Panc1 (cell line): ENCODE results near the gene C1QTNF2.

Source experiments
- POLR2AphosphoS5 ChIP-seq: IDR thresholded peaks from 2 replicates; pipeline ENCODE4 v1.6.1; 2012; ENCODE audit warnings: mild to moderate bottlenecking, low read depth, low read length, moderate library complexity
- SIN3A ChIP-seq: IDR thresholded peaks from 2 replicates; pipeline ENCODE4 v1.6.1; 2012; ENCODE audit warnings: low read depth, mild to moderate bottlenecking, low read length, moderate library complexity, borderline replicate concordance; ENCODE audit not compliant: insufficient read depth
- TCF7L2 ChIP-seq: IDR thresholded peaks from 2 replicates; pipeline ENCODE4 v1.6.1; 2011; ENCODE audit warnings: mild to moderate bottlenecking, low read depth, low read length, inconsistent platforms
- TF ChIP-seq, protein P1 (sequence below): fragments of 450-650 bp; IDR thresholded peaks from 2 replicates; pipeline ENCODE4 v1.5.1; 2017; ENCODE audit warnings: mild to moderate bottlenecking
- TF ChIP-seq, protein P2 (sequence below), 2 experiments: IDR thresholded peaks; 2 replicates each; pipeline ENCODE4 v1.6.1; 2011 to 2012; ENCODE audit warnings: low read depth in 2 of 2, control low read depth in 1 of 2, low read length in 1 of 2, mild to moderate bottlenecking in 1 of 2, moderate library complexity in 1 of 2; ENCODE audit not compliant: insufficient read depth in 1 of 2

- TF ChIP-seq, protein P1, sequence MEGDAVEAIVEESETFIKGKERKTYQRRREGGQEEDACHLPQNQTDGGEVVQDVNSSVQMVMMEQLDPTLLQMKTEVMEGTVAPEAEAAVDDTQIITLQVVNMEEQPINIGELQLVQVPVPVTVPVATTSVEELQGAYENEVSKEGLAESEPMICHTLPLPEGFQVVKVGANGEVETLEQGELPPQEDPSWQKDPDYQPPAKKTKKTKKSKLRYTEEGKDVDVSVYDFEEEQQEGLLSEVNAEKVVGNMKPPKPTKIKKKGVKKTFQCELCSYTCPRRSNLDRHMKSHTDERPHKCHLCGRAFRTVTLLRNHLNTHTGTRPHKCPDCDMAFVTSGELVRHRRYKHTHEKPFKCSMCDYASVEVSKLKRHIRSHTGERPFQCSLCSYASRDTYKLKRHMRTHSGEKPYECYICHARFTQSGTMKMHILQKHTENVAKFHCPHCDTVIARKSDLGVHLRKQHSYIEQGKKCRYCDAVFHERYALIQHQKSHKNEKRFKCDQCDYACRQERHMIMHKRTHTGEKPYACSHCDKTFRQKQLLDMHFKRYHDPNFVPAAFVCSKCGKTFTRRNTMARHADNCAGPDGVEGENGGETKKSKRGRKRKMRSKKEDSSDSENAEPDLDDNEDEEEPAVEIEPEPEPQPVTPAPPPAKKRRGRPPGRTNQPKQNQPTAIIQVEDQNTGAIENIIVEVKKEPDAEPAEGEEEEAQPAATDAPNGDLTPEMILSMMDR, result peak; percentile 65; the same call in 1 of the 2 replicates
- TF ChIP-seq POLR2AphosphoS5 (no peak), SIN3A (no peak), TCF7L2 (no peak)
- TF ChIP-seq, protein P2, sequence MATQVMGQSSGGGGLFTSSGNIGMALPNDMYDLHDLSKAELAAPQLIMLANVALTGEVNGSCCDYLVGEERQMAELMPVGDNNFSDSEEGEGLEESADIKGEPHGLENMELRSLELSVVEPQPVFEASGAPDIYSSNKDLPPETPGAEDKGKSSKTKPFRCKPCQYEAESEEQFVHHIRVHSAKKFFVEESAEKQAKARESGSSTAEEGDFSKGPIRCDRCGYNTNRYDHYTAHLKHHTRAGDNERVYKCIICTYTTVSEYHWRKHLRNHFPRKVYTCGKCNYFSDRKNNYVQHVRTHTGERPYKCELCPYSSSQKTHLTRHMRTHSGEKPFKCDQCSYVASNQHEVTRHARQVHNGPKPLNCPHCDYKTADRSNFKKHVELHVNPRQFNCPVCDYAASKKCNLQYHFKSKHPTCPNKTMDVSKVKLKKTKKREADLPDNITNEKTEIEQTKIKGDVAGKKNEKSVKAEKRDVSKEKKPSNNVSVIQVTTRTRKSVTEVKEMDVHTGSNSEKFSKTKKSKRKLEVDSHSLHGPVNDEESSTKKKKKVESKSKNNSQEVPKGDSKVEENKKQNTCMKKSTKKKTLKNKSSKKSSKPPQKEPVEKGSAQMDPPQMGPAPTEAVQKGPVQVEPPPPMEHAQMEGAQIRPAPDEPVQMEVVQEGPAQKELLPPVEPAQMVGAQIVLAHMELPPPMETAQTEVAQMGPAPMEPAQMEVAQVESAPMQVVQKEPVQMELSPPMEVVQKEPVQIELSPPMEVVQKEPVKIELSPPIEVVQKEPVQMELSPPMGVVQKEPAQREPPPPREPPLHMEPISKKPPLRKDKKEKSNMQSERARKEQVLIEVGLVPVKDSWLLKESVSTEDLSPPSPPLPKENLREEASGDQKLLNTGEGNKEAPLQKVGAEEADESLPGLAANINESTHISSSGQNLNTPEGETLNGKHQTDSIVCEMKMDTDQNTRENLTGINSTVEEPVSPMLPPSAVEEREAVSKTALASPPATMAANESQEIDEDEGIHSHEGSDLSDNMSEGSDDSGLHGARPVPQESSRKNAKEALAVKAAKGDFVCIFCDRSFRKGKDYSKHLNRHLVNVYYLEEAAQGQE (IDR thresholded peaks at IDR 0.05; ENCODE audit: insufficient read depth in 1 of 2, low read depth in 2 of 2, low read length in 1 of 2), result no peak
These were observed 20.6 kb upstream of the C1QTNF2 start for GRCh38 chr5:160390787-160391696.
